ENCODE data around the gene FABP1.

- TF ChIP-seq, protein P1, sequence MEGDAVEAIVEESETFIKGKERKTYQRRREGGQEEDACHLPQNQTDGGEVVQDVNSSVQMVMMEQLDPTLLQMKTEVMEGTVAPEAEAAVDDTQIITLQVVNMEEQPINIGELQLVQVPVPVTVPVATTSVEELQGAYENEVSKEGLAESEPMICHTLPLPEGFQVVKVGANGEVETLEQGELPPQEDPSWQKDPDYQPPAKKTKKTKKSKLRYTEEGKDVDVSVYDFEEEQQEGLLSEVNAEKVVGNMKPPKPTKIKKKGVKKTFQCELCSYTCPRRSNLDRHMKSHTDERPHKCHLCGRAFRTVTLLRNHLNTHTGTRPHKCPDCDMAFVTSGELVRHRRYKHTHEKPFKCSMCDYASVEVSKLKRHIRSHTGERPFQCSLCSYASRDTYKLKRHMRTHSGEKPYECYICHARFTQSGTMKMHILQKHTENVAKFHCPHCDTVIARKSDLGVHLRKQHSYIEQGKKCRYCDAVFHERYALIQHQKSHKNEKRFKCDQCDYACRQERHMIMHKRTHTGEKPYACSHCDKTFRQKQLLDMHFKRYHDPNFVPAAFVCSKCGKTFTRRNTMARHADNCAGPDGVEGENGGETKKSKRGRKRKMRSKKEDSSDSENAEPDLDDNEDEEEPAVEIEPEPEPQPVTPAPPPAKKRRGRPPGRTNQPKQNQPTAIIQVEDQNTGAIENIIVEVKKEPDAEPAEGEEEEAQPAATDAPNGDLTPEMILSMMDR (IDR thresholded peaks at IDR 0.05) = no peak
- TF ChIP-seq POLR2A (IDR thresholded peaks at IDR 0.05) = no peak
These were observed 50.8 kb downstream of the FABP1 start for GRCh38 chr2:88077080-88077479.
